Activated CD4-positive, alpha-beta memory T cell treated with anti-CD3 and anti-CD28 coated beads for 36 hours (primary cell): ENCODE data around the gene DENND1B. TPM values are rescaled to one million over a fixed set of nuclear protein-coding genes. Genes with fewer than 3 reads are reported as not detected.

Experiments used
- CTCF ChIA-PET: fragments of 350-600 bp; sonication (Branson Sonifier 250); formaldehyde crosslinking; loops from one replicate; lab custom pipeline; 2021; ENCODE audit warnings: antibody characterized with exemption, inconsistent platforms; lab: Charles Lee
- POLR2A ChIA-PET: fragments of 350-600 bp; sonication (Branson Sonifier 250); formaldehyde crosslinking; loops from one replicate; lab custom pipeline; 2021; ENCODE audit warnings: antibody characterized with exemption; lab: Charles Lee
- DNase-seq: peaks from one replicate; pipeline ENCODE4 v3.0.0-alpha.2; 2020
- H3K27ac Mint-ChIP-seq: one replicate; pipeline ENCODE4 v1.8.0; 2021; ENCODE audit warnings: mixed read lengths
- H3K27me3 Mint-ChIP-seq: one replicate; pipeline ENCODE4 v1.8.0; 2021; ENCODE audit warnings: mixed read lengths
- H3K36me3 Mint-ChIP-seq: one replicate; pipeline ENCODE4 v1.8.0; 2021; ENCODE audit warnings: mixed read lengths
- H3K4me1 Mint-ChIP-seq: one replicate; pipeline ENCODE4 v1.8.0; 2021; ENCODE audit warnings: low read depth, mixed read lengths
- H3K4me3 Mint-ChIP-seq: one replicate; pipeline ENCODE4 v1.8.0; 2021; ENCODE audit warnings: mild to moderate bottlenecking, mixed read lengths
- H3K9me3 Mint-ChIP-seq: one replicate; pipeline ENCODE4 v1.8.0; 2021; ENCODE audit warnings: mixed read lengths
- intact Hi-C: fragments of 100-400 bp; cut with micrococcal nuclease; formaldehyde crosslinking; loops from one replicate; pipeline ENCODE4 v1.15.1; 2023
- total RNA-seq, 2 experiments: library from RNA; stranded (reverse); gene quantifications; one replicate each; pipeline ENCODE4 v1.2.3, GENCODE V29; 2021

Gene DENND1B
- total RNA-seq, 2 experiments from 2014 or later = 12.5 to 15.6 TPM

GRCh38 chr1:197695961-197696360 is 79.3 kb downstream of the DENND1B start:
- H3K27ac Mint-ChIP-seq = no peak overlapping the region
- ChIA-PET POLR2A (no interaction called here), CTCF (no interaction called here)
- H3K4me3 Mint-ChIP-seq = no peak overlapping the region
- intact Hi-C loops = loop anchor here (5.0 kb wide), 1 partner anchor 81 kb away; the partner anchor contains the start of gene DENND1B
- peaks cover 10% of the 10 kb centered on the region for H3K9me3 Mint-ChIP-seq
- H3K36me3 Mint-ChIP-seq = peaks cover 13% of the 10 kb centered on the region
- peaks cover 59% of the 10 kb centered on the region for H3K4me1 Mint-ChIP-seq
- DNase-seq = no peak
- H3K27me3 Mint-ChIP-seq = no peaks in the 10 kb centered on the region

DNA sequence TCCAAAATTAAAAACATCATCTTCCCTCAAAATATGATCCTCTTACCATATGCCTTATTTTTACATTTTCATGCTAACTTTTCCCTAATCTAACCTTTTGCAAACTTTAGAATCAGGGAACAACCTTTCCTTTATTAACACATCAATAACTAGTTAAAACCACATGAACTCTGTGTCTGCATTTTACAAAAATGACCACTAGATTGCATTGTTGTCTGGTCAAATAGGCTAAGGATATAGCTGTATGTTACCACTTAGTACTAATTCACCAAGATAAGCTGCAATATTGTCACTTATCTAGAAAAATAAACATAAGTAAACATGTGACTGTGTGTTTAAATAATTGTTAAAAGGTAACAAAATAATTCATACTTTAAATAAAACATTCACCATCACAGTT is 82.3 kb downstream of the DENND1B start:
- intact Hi-C loops = loop anchor here (5.0 kb wide), 1 partner anchor 174 kb away; no protein-coding TSS in a partner anchor
- ChIA-PET POLR2A (no interaction called here), CTCF (interaction anchor here (1.2 kb wide), 1 partner anchor 176 kb away, joined by 6 read pairs; no protein-coding TSS in a partner anchor)
- Mint-ChIP-seq H3K27me3 (no peaks in the 10 kb centered on the region), H3K9me3 (peaks cover 11% of the 10 kb centered on the region), H3K27ac (no peak overlapping the region), H3K4me1 (peaks cover 34% of the 10 kb centered on the region), H3K4me3 (no peak overlapping the region), H3K36me3 (peaks cover 24% of the 10 kb centered on the region)
- DNase-seq = no peak

DNA sequence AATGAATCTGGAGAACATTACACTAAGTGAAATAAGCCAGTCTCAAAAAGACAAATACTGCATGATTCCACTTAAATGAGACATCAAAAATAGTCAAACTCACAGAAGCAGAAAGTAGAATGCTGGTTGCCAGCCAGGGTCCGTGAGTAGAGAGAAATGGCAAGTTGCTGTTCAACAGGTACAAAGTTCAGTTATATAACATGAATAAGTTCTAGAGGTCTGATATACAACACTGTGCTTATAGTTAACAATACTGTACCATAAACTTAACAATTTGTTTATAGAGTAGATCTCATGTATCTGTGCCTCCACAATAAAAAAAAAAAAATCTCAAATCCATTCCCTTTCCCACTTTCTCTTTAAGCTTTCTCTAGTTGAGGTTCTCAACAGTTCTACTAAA is 83.5 kb downstream of the DENND1B start:
- Mint-ChIP-seq H3K27ac (no peak overlapping the region), H3K36me3 (peaks cover 28% of the 10 kb centered on the region), H3K27me3 (no peaks in the 10 kb centered on the region), H3K4me1 (peaks cover 27% of the 10 kb centered on the region), H3K9me3 (peaks cover 12% of the 10 kb centered on the region), H3K4me3 (no peak overlapping the region)
- intact Hi-C loops = loop anchor here (5.0 kb wide), 1 partner anchor 175 kb away; no protein-coding TSS in a partner anchor
- no peak for DNase-seq
- POLR2A ChIA-PET = no interaction called here
- CTCF ChIA-PET = no interaction called here

GRCh38 chr1:197690074-197690473 is 85.2 kb downstream of the DENND1B start:
- ChIA-PET POLR2A (no interaction called here), CTCF (no interaction called here)
- Mint-ChIP-seq H3K27me3 (no peaks in the 10 kb centered on the region), H3K9me3 (peaks cover 12% of the 10 kb centered on the region), H3K4me3 (no peak overlapping the region), H3K36me3 (peaks cover 28% of the 10 kb centered on the region), H3K27ac (no peak overlapping the region), H3K4me1 (peaks cover 26% of the 10 kb centered on the region)
- DNase-seq = no peak
- intact Hi-C loops = loop anchor here (5.0 kb wide), 1 partner anchor 177 kb away; no protein-coding TSS in a partner anchor

- intact Hi-C loops = no loop called here
- Mint-ChIP-seq H3K4me3 (no peak overlapping the region), H3K27me3 (no peaks in the 10 kb centered on the region), H3K27ac (no peak overlapping the region), H3K36me3 (peaks cover 28% of the 10 kb centered on the region), H3K9me3 (peaks cover 12% of the 10 kb centered on the region), H3K4me1 (peaks cover 19% of the 10 kb centered on the region)
- ChIA-PET POLR2A (no interaction called here), CTCF (no interaction called here)
- DNase-seq = no peak
Measured at GRCh38 chr1:197688233-197688632, 87.0 kb downstream of the DENND1B start.

DNA sequence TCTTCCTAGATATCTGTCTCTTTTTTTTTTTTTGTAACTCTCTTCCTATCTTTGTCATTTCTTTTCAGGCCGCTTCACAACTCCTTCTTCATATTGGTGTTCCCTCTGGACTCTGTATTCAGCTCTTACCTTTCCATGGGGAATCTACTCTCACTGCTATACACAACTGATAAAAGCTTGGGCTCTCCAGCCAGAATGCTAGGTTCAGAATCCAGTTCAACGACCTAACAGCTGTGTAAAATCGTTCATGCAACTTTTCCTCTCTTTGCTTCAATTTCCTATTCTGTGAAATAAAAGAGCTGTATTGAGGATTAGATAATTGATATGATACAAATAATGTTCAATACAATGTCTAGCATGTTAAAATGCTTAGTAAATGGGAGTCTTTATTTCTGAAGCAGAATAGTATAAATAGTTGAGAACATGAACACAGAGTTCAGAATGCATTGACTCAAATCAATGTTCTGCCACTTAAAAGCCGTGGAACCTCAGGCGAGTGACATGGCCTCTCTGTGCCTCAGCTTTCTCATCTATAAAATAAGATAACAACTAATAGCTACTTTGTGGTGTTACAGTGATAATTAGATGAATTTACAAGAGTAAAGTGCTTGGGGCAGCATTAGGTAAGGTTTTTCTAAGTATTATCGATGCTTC is 88.5 kb downstream of the DENND1B start:
- Mint-ChIP-seq H3K4me1 (peaks cover 16% of the 10 kb centered on the region), H3K9me3 (peaks cover 12% of the 10 kb centered on the region), H3K4me3 (no peak overlapping the region), H3K27me3 (no peaks in the 10 kb centered on the region), H3K27ac (no peak overlapping the region), H3K36me3 (peaks cover 27% of the 10 kb centered on the region)
- DNase-seq = no peak
- intact Hi-C loops = no loop called here
- ChIA-PET POLR2A (no interaction called here), CTCF (no interaction called here)

- no peak for DNase-seq
- H3K9me3 Mint-ChIP-seq = peaks cover 12% of the 10 kb centered on the region
- H3K4me3 Mint-ChIP-seq = no peak overlapping the region
- H3K27me3 Mint-ChIP-seq = no peaks in the 10 kb centered on the region
- H3K27ac Mint-ChIP-seq = no peak overlapping the region
- peaks cover 27% of the 10 kb centered on the region for H3K36me3 Mint-ChIP-seq
- H3K4me1 Mint-ChIP-seq = peaks cover 16% of the 10 kb centered on the region
- POLR2A ChIA-PET = no interaction called here
- intact Hi-C loops = no loop called here
- CTCF ChIA-PET = interaction anchor here (0.8 kb wide), 1 partner anchor 183 kb away, joined by 3 read pairs; no protein-coding TSS in a partner anchor
Measured at GRCh38 chr1:197686231-197686630, 89.0 kb downstream of the DENND1B start.

DNA sequence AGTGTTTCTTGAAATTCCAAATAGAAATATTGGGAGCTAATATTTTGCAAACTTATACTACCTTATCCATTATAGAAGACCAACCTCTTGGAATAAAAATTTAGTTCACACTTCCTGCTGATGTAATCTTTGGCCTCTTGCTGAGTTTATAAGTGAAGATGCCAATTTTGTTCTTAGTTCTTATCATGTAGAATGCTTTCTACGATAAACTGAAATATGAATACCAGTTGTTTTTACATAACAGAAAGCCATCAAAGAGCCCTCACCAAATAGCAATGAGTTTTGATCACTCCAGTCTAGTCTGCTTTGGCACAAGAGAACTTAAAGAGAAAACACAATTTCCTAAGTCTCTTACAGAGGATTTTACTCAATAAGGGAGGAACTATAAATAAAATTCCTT is 89.5 kb downstream of the DENND1B start:
- intact Hi-C loops = no loop called here
- POLR2A ChIA-PET = no interaction called here
- peaks cover 27% of the 10 kb centered on the region for H3K36me3 Mint-ChIP-seq
- peaks cover 16% of the 10 kb centered on the region for H3K4me1 Mint-ChIP-seq
- DNase-seq = no peak
- H3K4me3 Mint-ChIP-seq = no peak overlapping the region
- H3K27me3 Mint-ChIP-seq = no peaks in the 10 kb centered on the region
- no peak overlapping the region for H3K27ac Mint-ChIP-seq
- CTCF ChIA-PET = interaction anchor here (0.8 kb wide), 1 partner anchor 183 kb away, joined by 3 read pairs; no protein-coding TSS in a partner anchor
- peaks cover 12% of the 10 kb centered on the region for H3K9me3 Mint-ChIP-seq

DNA sequence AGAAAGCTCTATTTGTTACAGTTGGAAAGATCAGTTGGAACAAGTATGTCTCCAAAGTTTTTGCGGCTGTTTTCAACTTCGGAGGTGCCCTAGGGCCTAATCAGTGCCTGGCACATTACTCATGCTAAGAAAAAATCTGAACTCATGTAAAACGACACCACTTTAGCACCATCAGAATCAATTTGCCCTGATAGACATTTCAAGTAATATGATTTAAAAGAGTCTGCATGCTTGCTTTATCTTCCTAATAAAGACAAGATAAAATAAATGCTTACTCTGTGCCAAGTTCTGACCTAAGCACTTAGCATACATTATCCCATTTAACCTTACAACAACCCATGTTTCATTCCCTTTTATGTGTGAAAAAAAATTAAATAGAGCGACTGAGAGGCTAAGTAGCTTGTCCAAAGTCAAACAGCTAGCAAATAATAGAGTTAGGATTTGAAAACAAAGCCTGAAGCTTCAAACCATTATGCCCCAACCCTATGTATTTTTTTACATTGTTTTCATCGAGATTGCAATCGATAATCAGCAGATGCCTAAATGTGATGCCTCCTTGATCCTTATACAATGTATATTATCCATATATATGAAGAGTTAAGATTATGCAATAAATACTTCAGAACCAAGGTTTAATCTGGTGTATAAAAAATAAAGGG is 91.3 kb downstream of the DENND1B start:
- H3K4me3 Mint-ChIP-seq = no peak overlapping the region
- ChIA-PET POLR2A (no interaction called here), CTCF (no interaction called here)
- intact Hi-C loops = no loop called here
- H3K9me3 Mint-ChIP-seq = peaks cover 12% of the 10 kb centered on the region
- DNase-seq = no peak
- H3K27me3 Mint-ChIP-seq = no peaks in the 10 kb centered on the region
- H3K27ac Mint-ChIP-seq = no peak overlapping the region
- H3K36me3 Mint-ChIP-seq = peaks cover 14% of the 10 kb centered on the region
- H3K4me1 Mint-ChIP-seq = peaks cover 16% of the 10 kb centered on the region

GRCh38 chr1:197683280-197683679 is 92.0 kb downstream of the DENND1B start:
- peaks cover 7% of the 10 kb centered on the region for H3K36me3 Mint-ChIP-seq
- intact Hi-C loops = no loop called here

GRCh38 chr1:197680311-197680710 is 95.0 kb downstream of the DENND1B start:
- intact Hi-C loops = no loop called here

More at GRCh38 chr1:197683280-197683679, 92.0 kb downstream of the DENND1B start:
- ChIA-PET CTCF (no interaction called here), POLR2A (no interaction called here)
- Mint-ChIP-seq H3K4me1 (peaks cover 16% of the 10 kb centered on the region), H3K4me3 (no peak overlapping the region), H3K27me3 (no peaks in the 10 kb centered on the region), H3K9me3 (peaks cover 4% of the 10 kb centered on the region), H3K27ac (no peak overlapping the region)
- DNase-seq = no peak

GRCh38 chr1:197677752-197678295 is 97.5 kb downstream of the DENND1B start:
- H3K27me3 Mint-ChIP-seq = no peaks in the 10 kb centered on the region
- no peak for DNase-seq
- H3K4me1 Mint-ChIP-seq = peaks cover 17% of the 10 kb centered on the region
- no peaks in the 10 kb centered on the region for H3K36me3 Mint-ChIP-seq
- intact Hi-C loops = no loop called here
- H3K9me3 Mint-ChIP-seq = no peaks in the 10 kb centered on the region
- no peak overlapping the region for H3K27ac Mint-ChIP-seq
- no peak overlapping the region for H3K4me3 Mint-ChIP-seq
- ChIA-PET POLR2A (no interaction called here), CTCF (no interaction called here)

More at GRCh38 chr1:197680311-197680710, 95.0 kb downstream of the DENND1B start:
- H3K27me3 Mint-ChIP-seq = no peaks in the 10 kb centered on the region
- H3K4me3 Mint-ChIP-seq = no peak overlapping the region
- no peak for DNase-seq
- peaks cover 17% of the 10 kb centered on the region for H3K4me1 Mint-ChIP-seq
- H3K9me3 Mint-ChIP-seq = no peaks in the 10 kb centered on the region
- no peak overlapping the region for H3K27ac Mint-ChIP-seq
- H3K36me3 Mint-ChIP-seq = no peaks in the 10 kb centered on the region
- CTCF ChIA-PET = no interaction called here
- POLR2A ChIA-PET = no interaction called here
